OCI-LY3 (cell line): ENCODE data around the gene ALS2CL.

Experiments
- H2AFZ ChIP-seq: fragments of 200-600, 300-600 bp; shearing (Covaris generic); 2 replicates; pipeline ENCODE4 v1.6.0; 2014; ENCODE audit warnings: antibody characterized with exemption, low read depth, low read length
- H3K27ac ChIP-seq: fragments of 200-600, 300-600 bp; sonication (generic); 2 replicates; pipeline ENCODE4 v1.5.1; 2014; ENCODE audit warnings: mild to moderate bottlenecking, low read length, moderate library complexity, mixed read lengths
- H3K27me3 ChIP-seq: fragments of 200-600, 300-600 bp; sonication (generic); 2 replicates; pipeline ENCODE4 v1.6.1; 2014; ENCODE audit warnings: low read depth, low read length, mixed read lengths
- H3K36me3 ChIP-seq: fragments of 200-600, 300-600 bp; sonication (generic); replicated peaks from 2 replicates; pipeline ENCODE3; 2014; ENCODE audit warnings: low read depth, low read length, mixed read lengths
- H3K4me1 ChIP-seq: fragments of 300-600, 200-600 bp; sonication (generic); 2 replicates; pipeline ENCODE4 v1.6.1; 2014; ENCODE audit warnings: low read length, mixed read lengths
- H3K4me2 ChIP-seq: fragments of 200-600, 300-600 bp; sonication (generic); 2 replicates; pipeline ENCODE4 v1.6.1; 2014; ENCODE audit warnings: low read length, mixed read lengths
- H3K4me3 ChIP-seq: fragments of 300-600, 200-600 bp; sonication (generic); 2 replicates; pipeline ENCODE4 v1.5.1; 2014; ENCODE audit warnings: antibody characterized with exemption, mild to moderate bottlenecking, low read length, moderate library complexity
- H3K79me2 ChIP-seq: fragments of 300-600, 200-600 bp; shearing (Covaris generic); 2 replicates; pipeline ENCODE4 v1.6.1; 2014; ENCODE audit warnings: mild to moderate bottlenecking, low read length, mixed read lengths
- H3K9ac ChIP-seq: fragments of 300-600, 200-600 bp; shearing (Covaris generic); 2 replicates; pipeline ENCODE4 v1.6.0; 2014; ENCODE audit warnings: mild to moderate bottlenecking, low read length, moderate library complexity
- H3K9me3 ChIP-seq: fragments of 200-600, 300-600 bp; shearing (Covaris generic); 2 replicates; pipeline ENCODE4 v1.6.1; 2014; ENCODE audit warnings: low read length, mixed read lengths; ENCODE audit not compliant: insufficient read depth
- H4K20me1 ChIP-seq: fragments of 200-600, 300-600 bp; sonication (generic); 2 replicates; pipeline ENCODE4 v1.6.1; 2016; ENCODE audit warnings: low read length, mixed read lengths; ENCODE audit not compliant: insufficient read depth
- EZH2phosphoT487 ChIP-seq: fragments of 200-600 bp; shearing (Covaris generic); IDR thresholded peaks from 2 replicates; pipeline ENCODE4 v1.6.1; 2018; ENCODE audit warnings: antibody characterized with exemption, mixed run types, low read depth
- TF ChIP-seq, protein P1 (sequence below): fragments of 200-600, 300-600 bp; sonication (generic); IDR thresholded peaks from 2 replicates; pipeline ENCODE4 v1.5.1; 2014; ENCODE audit warnings: antibody characterized with exemption, low read length, low read depth

Gene ALS2CL

DNA sequence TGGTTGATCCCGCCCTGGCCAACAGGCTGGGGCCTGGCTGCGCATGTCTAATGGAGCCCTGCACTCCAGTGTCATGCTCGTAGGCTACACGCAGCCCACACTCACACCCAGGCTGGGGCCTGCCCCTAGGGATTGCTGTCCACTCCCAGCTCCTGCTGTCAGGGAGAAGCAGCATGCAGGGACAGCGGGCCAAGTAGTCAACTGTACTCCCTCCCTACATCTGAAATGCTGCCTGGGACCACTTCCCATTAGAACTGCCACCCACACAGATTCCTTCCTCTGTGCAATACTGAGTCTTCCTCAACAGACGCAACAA is 16.1 kb downstream of the ALS2CL start:
- peaks cover 3% of the 10 kb centered on the region; the same call in 1 of the 2 replicates for H4K20me1 ChIP-seq
- no peaks in the 10 kb centered on the region for H3K4me1 ChIP-seq
- TF ChIP-seq, protein P1, sequence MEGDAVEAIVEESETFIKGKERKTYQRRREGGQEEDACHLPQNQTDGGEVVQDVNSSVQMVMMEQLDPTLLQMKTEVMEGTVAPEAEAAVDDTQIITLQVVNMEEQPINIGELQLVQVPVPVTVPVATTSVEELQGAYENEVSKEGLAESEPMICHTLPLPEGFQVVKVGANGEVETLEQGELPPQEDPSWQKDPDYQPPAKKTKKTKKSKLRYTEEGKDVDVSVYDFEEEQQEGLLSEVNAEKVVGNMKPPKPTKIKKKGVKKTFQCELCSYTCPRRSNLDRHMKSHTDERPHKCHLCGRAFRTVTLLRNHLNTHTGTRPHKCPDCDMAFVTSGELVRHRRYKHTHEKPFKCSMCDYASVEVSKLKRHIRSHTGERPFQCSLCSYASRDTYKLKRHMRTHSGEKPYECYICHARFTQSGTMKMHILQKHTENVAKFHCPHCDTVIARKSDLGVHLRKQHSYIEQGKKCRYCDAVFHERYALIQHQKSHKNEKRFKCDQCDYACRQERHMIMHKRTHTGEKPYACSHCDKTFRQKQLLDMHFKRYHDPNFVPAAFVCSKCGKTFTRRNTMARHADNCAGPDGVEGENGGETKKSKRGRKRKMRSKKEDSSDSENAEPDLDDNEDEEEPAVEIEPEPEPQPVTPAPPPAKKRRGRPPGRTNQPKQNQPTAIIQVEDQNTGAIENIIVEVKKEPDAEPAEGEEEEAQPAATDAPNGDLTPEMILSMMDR = no peak
- TF ChIP-seq EZH2phosphoT487 = no peak
- no peak overlapping the region for H2AFZ ChIP-seq
- no peaks in the 10 kb centered on the region for H3K9me3 ChIP-seq
- no peaks in the 10 kb centered on the region for H3K36me3 ChIP-seq
- no peaks in the 10 kb centered on the region for H3K79me2 ChIP-seq
- no peak overlapping the region for H3K27ac ChIP-seq
- no peak overlapping the region for H3K9ac ChIP-seq
- H3K27me3 ChIP-seq = no peaks in the 10 kb centered on the region
- no peak overlapping the region for H3K4me2 ChIP-seq
- H3K4me3 ChIP-seq = no peak overlapping the region

DNA sequence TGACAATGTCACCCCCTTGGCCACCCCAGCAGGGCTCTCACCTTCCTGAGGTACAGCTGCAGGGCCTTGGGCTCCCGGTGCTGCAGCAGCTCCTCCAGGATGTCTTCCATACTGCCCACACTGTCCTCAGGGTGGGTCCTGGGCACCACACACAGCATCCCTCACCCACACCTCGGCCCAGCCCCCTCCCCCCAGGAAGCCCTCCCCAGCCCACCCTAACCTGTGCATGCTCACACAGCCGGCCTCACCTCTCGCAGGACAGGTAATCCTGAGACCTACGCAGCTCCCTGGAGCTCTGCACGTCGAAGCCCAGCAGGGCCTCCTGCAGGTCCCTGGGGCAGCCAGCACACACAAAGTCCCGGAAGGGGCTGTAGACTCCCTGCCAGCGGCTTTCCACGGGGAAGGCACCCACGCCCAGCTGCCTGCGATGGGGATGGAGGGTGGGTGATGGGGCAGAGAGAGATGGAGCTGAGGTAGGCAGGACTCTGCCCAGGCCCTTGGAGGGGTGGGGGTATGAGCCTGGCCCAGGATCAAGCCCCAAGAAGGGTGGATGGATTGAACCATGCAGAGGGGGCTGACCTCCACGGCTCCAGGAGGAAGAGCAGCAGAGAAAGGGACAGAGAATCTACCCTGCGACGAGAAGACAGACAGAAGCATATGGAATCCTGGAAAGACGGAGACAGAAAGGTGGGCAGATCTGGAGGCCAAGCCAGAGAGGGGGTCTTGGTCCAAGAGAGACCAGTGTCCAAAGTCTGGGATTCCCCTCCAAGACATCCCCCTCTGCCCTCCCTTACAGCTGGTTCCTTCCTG is 16.7 kb downstream of the ALS2CL start:
- Histone ChIP-seq H3K4me2 (no peak overlapping the region), H3K9me3 (no peaks in the 10 kb centered on the region), H3K36me3 (no peaks in the 10 kb centered on the region), H3K27me3 (no peaks in the 10 kb centered on the region), H4K20me1 (peaks cover 3% of the 10 kb centered on the region; the same call in 1 of the 2 replicates), H3K27ac (no peak overlapping the region), H3K9ac (no peak overlapping the region), H3K4me1 (no peaks in the 10 kb centered on the region), H3K79me2 (no peaks in the 10 kb centered on the region), H3K4me3 (no peak overlapping the region), H2AFZ (no peak overlapping the region)
- TF ChIP-seq EZH2phosphoT487 = no peak
- TF ChIP-seq, protein P1 = no peak

DNA sequence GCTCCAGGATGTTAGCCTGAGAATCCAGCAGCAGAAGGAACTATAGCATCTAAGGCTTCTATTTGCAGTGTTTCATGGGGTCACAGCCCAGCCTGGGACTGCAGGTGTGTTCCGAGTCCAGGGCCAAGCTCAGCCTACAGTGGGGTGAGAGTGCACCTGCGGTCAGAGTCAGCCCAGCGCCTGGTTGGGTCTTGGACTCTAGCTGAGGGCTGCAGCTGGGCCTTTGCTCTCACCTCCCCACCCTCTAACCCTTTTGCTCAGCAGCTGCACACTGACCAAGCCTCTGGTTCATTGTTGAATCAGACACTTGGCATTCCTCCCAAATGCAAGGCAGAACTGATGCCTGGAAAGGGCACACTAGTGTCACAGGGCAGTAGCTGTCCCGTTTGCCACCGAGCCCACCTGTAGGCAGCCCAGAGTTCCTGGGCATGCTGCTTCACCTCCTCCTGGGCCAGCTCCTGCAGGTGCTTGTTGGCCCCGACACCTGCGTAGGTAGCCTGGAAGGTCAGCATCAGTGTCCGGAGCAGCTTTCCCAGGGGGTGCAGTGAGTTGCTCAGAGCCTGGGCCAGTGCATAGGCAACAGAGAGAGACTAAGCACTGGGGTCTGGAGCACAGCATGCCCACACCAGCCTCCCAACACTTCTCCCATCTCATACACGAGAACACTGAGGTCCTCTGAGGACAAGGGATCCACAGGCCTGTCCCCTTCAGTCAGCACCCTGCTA is 17.5 kb downstream of the ALS2CL start:
- TF ChIP-seq EZH2phosphoT487 = no peak
- TF ChIP-seq, protein P1 = no peak
- Histone ChIP-seq H2AFZ (no peak overlapping the region), H3K9me3 (no peaks in the 10 kb centered on the region), H3K79me2 (no peaks in the 10 kb centered on the region), H3K4me2 (no peak overlapping the region), H3K27ac (no peak overlapping the region), H3K4me3 (no peak overlapping the region), H3K27me3 (no peaks in the 10 kb centered on the region), H3K36me3 (no peaks in the 10 kb centered on the region), H3K9ac (no peak overlapping the region), H4K20me1 (peaks cover 3% of the 10 kb centered on the region; the same call in 1 of the 2 replicates), H3K4me1 (no peaks in the 10 kb centered on the region)

DNA sequence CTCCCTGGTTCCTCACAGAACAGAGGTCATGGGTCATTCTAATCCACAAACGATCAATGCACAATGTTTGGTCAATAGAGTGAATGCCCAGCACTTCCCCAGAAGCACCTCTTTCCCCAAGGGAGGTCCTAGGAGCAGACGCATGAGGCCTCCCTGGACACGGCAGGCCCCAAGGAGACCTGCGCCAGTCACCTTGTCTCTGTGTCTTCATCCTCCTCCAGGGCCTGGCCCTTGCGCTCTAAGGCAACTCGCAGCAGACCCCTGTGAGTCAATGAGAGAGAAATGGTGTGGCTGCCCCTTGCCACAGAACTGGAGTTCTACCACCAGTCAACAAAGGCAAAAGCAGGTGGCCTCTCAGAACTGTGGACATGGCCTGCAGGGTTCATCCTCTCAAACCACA is 18.1 kb downstream of the ALS2CL start:
- Histone ChIP-seq H3K4me3 (no peak overlapping the region), H2AFZ (no peak overlapping the region), H4K20me1 (peaks cover 3% of the 10 kb centered on the region; the same call in 1 of the 2 replicates), H3K4me2 (no peak overlapping the region), H3K27ac (no peak overlapping the region), H3K9me3 (no peaks in the 10 kb centered on the region), H3K27me3 (no peaks in the 10 kb centered on the region), H3K4me1 (no peaks in the 10 kb centered on the region), H3K9ac (no peak overlapping the region), H3K79me2 (no peaks in the 10 kb centered on the region), H3K36me3 (no peaks in the 10 kb centered on the region)
- TF ChIP-seq, protein P1 = no peak
- no peak for TF ChIP-seq EZH2phosphoT487
